Heart left ventricle (tissue), 13 donors: ENCODE data around the gene FANCE.

ENCODE experiments used
- CTCF ChIP-seq, 12 donors: fragments of 200-600 bp; sonication (generic) in 4 of 12; IDR thresholded peaks; one replicate each; pipeline versions ENCODE4 v1.5.0 to v1.8.0; 2018 to 2022; ENCODE audit warnings: antibody characterized with exemption in 12 of 12, mild to moderate bottlenecking in 5 of 12
- POLR2A ChIP-seq, 2 donors: fragments of 450-650 bp; IDR thresholded peaks; one replicate each; pipeline ENCODE4 v1.6.1; 2017; ENCODE audit warnings: antibody characterized with exemption in 2 of 2, mild to moderate bottlenecking in 2 of 2, moderate library complexity in 2 of 2
- donor health status: ischemic (EF 13 %, LVEDD 7.1; RV severe dilation, severe dysfunction).
- donor health status: DM: no; HTN: yes; CAD: no.
- donor health status: DM: no; HTN: no; CAD: no.
- donor health status: ischemic (EF 25% LVEDD 6.9; RV normal size, moderate dysfunction).
- donor health status: ischemic (EF 25% LVEDD 5.7; RV mildly dilated, moderate dysfunction).
- donor health status: ischemic (EF 35%, LVEDD 5.7; RV mildly dilated, moderate dysfunction).
- donor health status: nonischemic (EF 11% LVEDD 7.7; RV severe dilation, severe dysfunction).
- donor health status: DM: yes; HTN: yes; CAD: no.
- donor health status: PGD.
- donor health status: ischemic (EF 29% LVEDD 5.4; RV normal size, mild dysfunction).
- donor health status: nonischemic (EF 23%, LVEDD 6.1; RV moderate dilation, normal function).

DNA sequence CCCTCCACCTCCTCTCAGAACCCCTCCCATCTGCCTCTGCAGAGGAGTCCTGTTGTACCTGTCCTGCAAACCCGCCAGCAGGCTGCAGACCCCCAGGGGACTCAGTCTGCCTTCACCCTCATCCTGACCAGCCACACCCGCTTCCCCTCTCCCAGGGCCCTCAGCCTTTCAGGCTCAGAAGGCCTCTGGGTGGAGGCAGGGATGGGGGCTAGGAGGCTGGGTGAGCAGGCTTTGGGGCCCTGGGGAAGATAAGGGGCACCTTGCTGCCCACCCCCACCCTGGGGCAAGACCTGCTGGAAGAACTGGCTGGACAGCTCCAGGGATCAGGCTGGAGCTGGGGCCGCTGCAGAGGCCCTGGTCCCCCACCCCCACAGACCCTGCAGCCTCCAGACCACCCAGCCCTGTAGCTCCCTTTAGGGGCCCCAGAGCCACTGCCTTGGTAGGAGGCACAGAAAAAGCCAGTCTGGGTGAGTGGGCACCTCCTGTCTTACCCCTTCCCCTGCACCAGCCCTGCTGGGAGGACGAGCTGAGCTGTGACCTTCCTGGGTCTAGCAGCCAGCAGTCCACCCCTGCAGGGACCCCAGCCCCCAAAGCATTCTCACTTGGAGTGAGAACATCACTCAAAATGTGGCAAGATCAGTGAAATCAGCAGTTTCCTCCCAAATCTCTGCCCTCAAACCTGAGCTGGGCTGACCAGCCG, 39.6 kb downstream of the FANCE start:
- TF ChIP-seq POLR2A (IDR thresholded peaks at IDR 0.05), result no peak
- TF ChIP-seq CTCF (IDR thresholded peaks at IDR 0.05), result no peak
